Measurements from ENCODE around the gene MNX1.

MNX1 gene

GRCh38 chr7:157007470-157008066, 2.9 kb downstream of the MNX1 start:
- peak overlapping the region; percentile 73 for H3K27ac ChIP-seq
- TF ChIP-seq ZFX (IDR thresholded peaks at IDR 0.05), result no peak
- no peak for TF ChIP-seq CTCF (conservative IDR thresholded peaks at IDR 0.05)

GRCh38 chr7:157006829-157007469, 3.5 kb downstream of the MNX1 start:
- peak overlapping the region; percentile 73 for H3K27ac ChIP-seq
- TF ChIP-seq CTCF (conservative IDR thresholded peaks at IDR 0.05) (no peak), ZFX (IDR thresholded peaks at IDR 0.05) (no peak)

GRCh38 chr7:157006205-157006747, 4.2 kb downstream of the MNX1 start:
- peak overlapping the region; percentile 73; the same call in 1 of the 2 replicates for H3K27ac ChIP-seq
- TF ChIP-seq ZFX (IDR thresholded peaks at IDR 0.05) (no peak), CTCF (conservative IDR thresholded peaks at IDR 0.05) (no peak)

GRCh38 chr7:157005456-157006204, 4.8 kb downstream of the MNX1 start:
- TF ChIP-seq ZFX (IDR thresholded peaks at IDR 0.05) (no peak), CTCF (conservative IDR thresholded peaks at IDR 0.05) (no peak)
- H3K27ac ChIP-seq, result no peak overlapping the region

- TF ChIP-seq ZFX (IDR thresholded peaks at IDR 0.05) (no peak), CTCF (conservative IDR thresholded peaks at IDR 0.05) (no peak)
- no peak overlapping the region for H3K27ac ChIP-seq
Observed at GRCh38 chr7:157004521-157005455, 5.7 kb downstream of the MNX1 start.

GRCh38 chr7:157003756-157004520, 6.5 kb downstream of the MNX1 start:
- TF ChIP-seq ZFX (IDR thresholded peaks at IDR 0.05), result no peak
- no peak overlapping the region for H3K27ac ChIP-seq

- TF ChIP-seq CTCF (conservative IDR thresholded peaks at IDR 0.05), result no peak
- TF ChIP-seq ZFX (IDR thresholded peaks at IDR 0.05), result no peak
- H3K27ac ChIP-seq, result no peak overlapping the region
Observed at GRCh38 chr7:157003445-157003755, 7.1 kb downstream of the MNX1 start.
